ACHN (cell line): ENCODE results near the gene TOM1L2.

Source experiments
- DNase-seq: peaks from one replicate; pipeline ENCODE4 v3.0.0-alpha.2; 2015
- in situ Hi-C: cut with HindIII; loops from 2 replicates; pipeline ENCODE4 v1.10.0; 2017; ENCODE audit warnings: low sequenced_read_pairs, low pct_ligation_motif_present, low pct_unique_long_range_greater_than_20kb

TOM1L2 gene

DNA sequence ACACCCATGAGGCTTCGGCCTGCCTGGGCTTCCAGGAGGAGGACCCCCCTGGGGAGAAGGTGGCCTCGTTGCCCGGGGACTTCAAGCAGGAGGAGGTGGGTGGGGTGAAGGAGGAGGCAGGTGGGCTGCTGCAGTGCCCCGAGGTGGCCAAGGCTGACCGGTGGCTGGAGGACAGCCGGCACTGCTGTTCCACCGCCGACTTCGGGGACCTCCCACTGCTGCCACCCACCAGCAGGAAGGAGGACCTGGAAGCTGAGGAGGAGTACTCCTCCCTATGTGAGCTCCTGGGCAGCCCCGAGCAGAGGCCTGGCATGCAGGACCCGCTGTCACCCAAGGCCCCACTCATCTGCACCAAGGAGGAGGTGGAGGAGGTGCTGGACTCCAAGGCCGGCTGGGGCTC, 176.9 kb downstream of the TOM1L2 start:
- in situ Hi-C loops: no loop called here
- no peak for DNase-seq

DNA sequence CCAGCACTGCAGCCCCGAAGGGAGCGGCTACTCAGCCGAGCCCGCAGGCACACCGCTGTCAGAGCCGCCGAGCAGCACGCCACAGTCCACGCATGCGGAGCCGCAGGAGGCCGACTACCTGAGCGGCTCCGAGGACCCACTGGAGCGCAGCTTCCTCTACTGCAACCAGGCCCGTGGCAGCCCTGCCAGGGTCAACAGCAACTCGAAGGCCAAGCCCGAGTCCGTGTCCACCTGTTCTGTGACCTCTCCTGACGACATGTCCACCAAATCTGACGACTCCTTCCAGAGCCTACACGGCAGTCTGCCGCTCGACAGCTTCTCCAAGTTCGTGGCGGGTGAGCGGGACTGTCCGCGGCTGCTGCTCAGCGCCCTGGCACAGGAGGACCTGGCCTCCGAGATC, 177.8 kb downstream of the TOM1L2 start:
- in situ Hi-C loops: no loop called here
- DNase-seq: no peak
